Measurements from ENCODE around the gene LHPP.

LHPP gene

GRCh38 chr10:124551097-124551496, 89.5 kb downstream of the LHPP start:
- H3K4me3 ChIP-seq (ENCODE audit: low read depth, low read length), result no peak overlapping the region
- no peak for TF ChIP-seq CTCF (IDR thresholded peaks at IDR 0.05; ENCODE audit: insufficient read depth, low read length, missing control alignments)
- ChIA-PET POLR2A (no interaction called here), CTCF (interaction anchor here (1.2 kb wide), 1 partner anchor 21 kb away, joined by 4 read pairs; no protein-coding TSS in a partner anchor)
- no peak for DNase-seq (ENCODE audit: low read depth, low spot score)

GRCh38 chr10:124551755-124552154, 90.1 kb downstream of the LHPP start:
- CTCF ChIA-PET, result no interaction called here

GRCh38 chr10:124552691-124553276, 91.2 kb downstream of the LHPP start:
- ChIA-PET CTCF (no interaction called here), POLR2A (no interaction called here)
- no peak for DNase-seq (ENCODE audit: low read depth, low spot score)
- no peak overlapping the region for H3K4me3 ChIP-seq (ENCODE audit: low read depth, low read length)
- no peak for TF ChIP-seq CTCF (IDR thresholded peaks at IDR 0.05; ENCODE audit: insufficient read depth, low read length, missing control alignments)

More at GRCh38 chr10:124551755-124552154, 90.1 kb downstream of the LHPP start:
- TF ChIP-seq CTCF (IDR thresholded peaks at IDR 0.05; ENCODE audit: insufficient read depth, low read length, missing control alignments), result no peak
- DNase-seq (ENCODE audit: low read depth, low spot score), result no peak
- POLR2A ChIA-PET, result no interaction called here
- no peak overlapping the region for H3K4me3 ChIP-seq (ENCODE audit: low read depth, low read length)

GRCh38 chr10:124554085-124554858, 92.6 kb downstream of the LHPP start:
- TF ChIP-seq CTCF (IDR thresholded peaks at IDR 0.05; ENCODE audit: insufficient read depth, low read length, missing control alignments), result no peak
- ChIA-PET POLR2A (no interaction called here), CTCF (interaction anchor here (1.0 kb wide), 1 partner anchor 10 kb away, joined by 4 read pairs; no protein-coding TSS in a partner anchor)
- no peak overlapping the region for H3K4me3 ChIP-seq (ENCODE audit: low read depth, low read length)
- no peak for DNase-seq (ENCODE audit: low read depth, low spot score)

- no peak overlapping the region for H3K4me3 ChIP-seq (ENCODE audit: low read depth, low read length)
- ChIA-PET CTCF (interaction anchor here (0.9 kb wide), 1 partner anchor 27 kb away, joined by 7 read pairs; no protein-coding TSS in a partner anchor), POLR2A (no interaction called here)
- no peak for DNase-seq (ENCODE audit: low read depth, low spot score)
- TF ChIP-seq CTCF (IDR thresholded peaks at IDR 0.05; ENCODE audit: insufficient read depth, low read length, missing control alignments), result no peak
These were observed 95.5 kb downstream of the LHPP start for GRCh38 chr10:124557167-124557566.

- POLR2A ChIA-PET, result no interaction called here
- no peak for TF ChIP-seq CTCF (IDR thresholded peaks at IDR 0.05; ENCODE audit: insufficient read depth, low read length, missing control alignments)
- no peak overlapping the region for H3K4me3 ChIP-seq (ENCODE audit: low read depth, low read length)
- no peak for DNase-seq (ENCODE audit: low read depth, low spot score)
- CTCF ChIA-PET, result interaction anchor here (0.8 to 0.9 kb wide), 2 partner anchors 28 to 184 kb away, joined by 4 to 7 read pairs; no protein-coding TSS in a partner anchor
These were observed 96.2 kb downstream of the LHPP start for GRCh38 chr10:124557648-124558338.
